Caco-2 (cell line): ENCODE data around the gene C14orf119. TPM values are rescaled to one million over a fixed set of nuclear protein-coding genes. Genes with fewer than 3 reads are reported as not detected.
A peak's percentile ranks its signal among the peaks of the same experiment; 100 is the strongest.

ENCODE experiments used
- BruUV-seq: library from RNA; stranded (reverse); fragments of 400-500 nt; replicated peaks from 2 replicates; lab custom pipeline; 2021; lab: Mats Ljungman, UMichigan
- CTCF ChIA-PET: fragments of 300-600 bp; sonication (Branson Sonifier 250); formaldehyde crosslinking; loops from one replicate; lab custom pipeline; 2022; ENCODE audit warnings: antibody characterized with exemption; lab: Charles Lee
- POLR2A ChIA-PET: fragments of 300-600 bp; sonication (Branson Sonifier 250); formaldehyde crosslinking; loops from one replicate; lab custom pipeline; 2022; ENCODE audit warnings: antibody characterized with exemption; lab: Charles Lee
- DNase-seq, 2 experiments: peaks; one replicate each; pipeline versions ENCODE4 v3.0.0 to v3.0.0-alpha.2; 2020 to 2022
- H3K27me3 ChIP-seq: replicated peaks from 2 replicates; pipeline ENCODE4 v1.6.0; 2011; ENCODE audit warnings: low read length; ENCODE audit not compliant: control insufficient read depth, insufficient read depth
- H3K36me3 ChIP-seq: 2 replicates; pipeline ENCODE4 v1.5.1; 2011; ENCODE audit warnings: low read length; ENCODE audit not compliant: control insufficient read depth, insufficient read depth
- H3K4me1 ChIP-seq: fragments of 250-450 bp; sonication (Bioruptor Pico); 2 replicates; pipeline ENCODE4 v1.5.1; 2020; ENCODE audit warnings: mild to moderate bottlenecking
- H3K4me3 ChIP-seq: 2 replicates; pipeline ENCODE4 v1.5.1; 2011; ENCODE audit warnings: low read depth, mild to moderate bottlenecking, control low read depth, low read length
- H3K9me3 ChIP-seq: fragments of 250-450 bp; sonication (Bioruptor Pico); 2 replicates; pipeline ENCODE4 v1.5.1; 2020; ENCODE audit warnings: mild to moderate bottlenecking, moderate library complexity
- H3K27ac Mint-ChIP-seq: one replicate; pipeline ENCODE4 v1.8.0; 2022; ENCODE audit warnings: mixed read lengths; ENCODE audit not compliant: unreplicated experiment
- H3K27me3 Mint-ChIP-seq: one replicate; pipeline ENCODE4 v1.8.0; 2022; ENCODE audit warnings: mixed read lengths; ENCODE audit not compliant: insufficient read depth, unreplicated experiment
- H3K36me3 Mint-ChIP-seq: one replicate; pipeline ENCODE4 v1.8.0; 2022; ENCODE audit warnings: mild to moderate bottlenecking, mixed read lengths; ENCODE audit not compliant: insufficient read depth, unreplicated experiment
- H3K4me1 Mint-ChIP-seq: one replicate; pipeline ENCODE4 v1.8.0; 2022; ENCODE audit warnings: low read depth, mixed read lengths; ENCODE audit not compliant: unreplicated experiment
- H3K4me3 Mint-ChIP-seq: one replicate; pipeline ENCODE4 v1.8.0; 2022; ENCODE audit warnings: mild to moderate bottlenecking, moderate library complexity, mixed read lengths; ENCODE audit not compliant: unreplicated experiment
- H3K9me3 Mint-ChIP-seq: one replicate; pipeline ENCODE4 v1.8.0; 2022; ENCODE audit warnings: mixed read lengths; ENCODE audit not compliant: unreplicated experiment
- intact Hi-C: fragments of 100-400 bp; cut with micrococcal nuclease; formaldehyde crosslinking; loops from one replicate; pipeline ENCODE4 v1.10.0; 2022; ENCODE audit not compliant: unreplicated experiment
- total RNA-seq: library from RNA; stranded (reverse); gene quantifications from 2 replicates; pipeline ENCODE4 v1.2.3, GENCODE V29; 2022
- TF ChIP-seq, protein P1 (sequence below), 2 experiments: fragments of 200-600 bp in 1 of 2; IDR thresholded peaks; 1 replicate in 1 of 2; 2 replicates in 1 of 2; pipeline versions ENCODE4 v1.5.1 to v1.8.0; 2011 to 2022; ENCODE audit warnings: antibody characterized with exemption in 1 of 2, control low read depth in 1 of 2, inconsistent platforms in 1 of 2, low read depth in 1 of 2, low read length in 1 of 2, mild to moderate bottlenecking in 1 of 2, moderate library complexity in 1 of 2; ENCODE audit not compliant: insufficient read depth in 1 of 2, severe bottlenecking in 1 of 2, unreplicated experiment in 1 of 2

The C14orf119 gene
- total RNA-seq, 1 experiment from 2014 or later, result 52.0 TPM

DNA sequence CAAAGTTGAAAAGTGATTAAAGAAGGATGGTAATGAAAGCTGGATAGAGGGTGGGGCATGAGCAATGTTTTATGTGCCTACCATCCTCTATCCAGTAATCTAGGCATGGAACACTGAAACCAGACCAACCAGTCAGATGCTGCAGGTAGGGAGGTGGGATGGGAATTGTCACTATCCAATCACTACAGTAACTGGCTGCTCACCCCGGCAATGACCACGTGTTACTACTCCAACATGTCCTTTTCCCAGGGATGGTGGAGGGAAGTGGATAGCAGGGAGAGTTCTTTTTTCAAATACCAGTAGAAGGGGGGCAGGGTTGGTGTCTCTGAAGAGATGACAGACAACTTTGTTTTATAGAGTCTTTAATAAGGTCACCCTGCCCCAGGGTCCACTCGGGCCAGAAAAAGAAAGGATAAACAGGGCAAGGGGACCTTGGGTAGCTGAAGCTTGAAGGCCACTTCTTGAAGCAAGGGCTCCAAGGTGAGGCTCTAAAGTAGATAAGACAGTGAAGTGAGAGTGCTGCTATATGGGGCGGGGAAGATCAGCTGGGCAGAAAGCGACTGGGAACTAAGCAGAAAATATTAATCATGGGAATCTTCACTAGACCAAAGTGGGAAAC lies 23.3 kb upstream of the C14orf119 start:
- Histone ChIP-seq H3K27me3 (no peaks in the 10 kb centered on the region), H3K9me3 (no peaks in the 10 kb centered on the region), H3K4me1 (peaks cover 27% of the 10 kb centered on the region), H3K4me3 (peak overlapping the region; percentile 79), H3K36me3 (peaks cover 11% of the 10 kb centered on the region)
- Mint-ChIP-seq H3K36me3 (peaks cover 90% of the 10 kb centered on the region), H3K9me3 (no peaks in the 10 kb centered on the region), H3K27ac (peak overlapping the region; percentile 93), H3K4me3 (peak overlapping the region; percentile 100), H3K4me1 (peaks cover 32% of the 10 kb centered on the region), H3K27me3 (no peaks in the 10 kb centered on the region)
- peak; percentile 54 to 69 for DNase-seq
- TF ChIP-seq, protein P1, sequence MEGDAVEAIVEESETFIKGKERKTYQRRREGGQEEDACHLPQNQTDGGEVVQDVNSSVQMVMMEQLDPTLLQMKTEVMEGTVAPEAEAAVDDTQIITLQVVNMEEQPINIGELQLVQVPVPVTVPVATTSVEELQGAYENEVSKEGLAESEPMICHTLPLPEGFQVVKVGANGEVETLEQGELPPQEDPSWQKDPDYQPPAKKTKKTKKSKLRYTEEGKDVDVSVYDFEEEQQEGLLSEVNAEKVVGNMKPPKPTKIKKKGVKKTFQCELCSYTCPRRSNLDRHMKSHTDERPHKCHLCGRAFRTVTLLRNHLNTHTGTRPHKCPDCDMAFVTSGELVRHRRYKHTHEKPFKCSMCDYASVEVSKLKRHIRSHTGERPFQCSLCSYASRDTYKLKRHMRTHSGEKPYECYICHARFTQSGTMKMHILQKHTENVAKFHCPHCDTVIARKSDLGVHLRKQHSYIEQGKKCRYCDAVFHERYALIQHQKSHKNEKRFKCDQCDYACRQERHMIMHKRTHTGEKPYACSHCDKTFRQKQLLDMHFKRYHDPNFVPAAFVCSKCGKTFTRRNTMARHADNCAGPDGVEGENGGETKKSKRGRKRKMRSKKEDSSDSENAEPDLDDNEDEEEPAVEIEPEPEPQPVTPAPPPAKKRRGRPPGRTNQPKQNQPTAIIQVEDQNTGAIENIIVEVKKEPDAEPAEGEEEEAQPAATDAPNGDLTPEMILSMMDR (IDR thresholded peaks at IDR 0.05; ENCODE audit: insufficient read depth in 1 of 2, low read depth in 1 of 2, low read length in 1 of 2, severe bottlenecking in 1 of 2, unreplicated experiment in 1 of 2), result no peak
- intact Hi-C loops, result loop anchor here (2.0 kb wide), 1 partner anchor 23 kb away; the partner anchor contains the start of genes ACIN1 and C14orf119
- no TSS peak for BruUV-seq
- ChIA-PET POLR2A (interaction anchor here (0.6 to 1.0 kb wide), 9 partner anchors 23 to 483 kb away, joined by 3 to 20 read pairs (median 4); partner anchors contain the start of genes ACIN1, C14orf119, PABPN1 and PSMB5), CTCF (interaction anchor here (0.6 to 3.1 kb wide), 11 partner anchors 10 to 98 kb away, joined by 3 to 24 read pairs (median 5); partner anchors contain the start of genes ACIN1 and C14orf119)

DNA sequence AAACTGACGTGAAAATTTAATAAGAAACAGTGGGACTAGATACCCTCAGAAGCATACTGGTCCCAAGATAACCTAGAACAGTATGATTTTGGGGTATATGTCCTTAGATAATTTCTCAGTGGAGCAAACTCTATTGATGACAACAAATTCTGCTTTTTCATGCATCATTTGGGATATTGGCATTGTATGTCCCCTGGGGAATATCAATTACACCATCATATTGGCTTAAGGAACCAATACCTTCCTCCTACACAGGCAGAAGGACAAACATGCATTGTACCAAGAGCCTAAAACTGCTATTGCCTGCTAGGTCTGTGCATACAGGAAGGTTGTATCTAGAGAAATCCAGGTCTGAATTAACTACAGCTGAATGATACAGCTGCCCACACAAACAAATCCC lies 20.4 kb upstream of the C14orf119 start:
- no peak overlapping the region for H3K4me3 ChIP-seq
- peaks cover 4% of the 10 kb centered on the region for H3K36me3 ChIP-seq
- peaks cover 54% of the 10 kb centered on the region for H3K4me1 ChIP-seq
- Mint-ChIP-seq H3K4me3 (no peak overlapping the region), H3K4me1 (peaks cover 36% of the 10 kb centered on the region), H3K27ac (no peak overlapping the region), H3K27me3 (no peaks in the 10 kb centered on the region), H3K9me3 (no peaks in the 10 kb centered on the region), H3K36me3 (peaks cover 93% of the 10 kb centered on the region)
- ChIA-PET CTCF (interaction anchor here (0.7 kb wide), 2 partner anchors 13 to 20 kb away, joined by 3 read pairs; partner anchors contain the start of gene ACIN1), POLR2A (interaction anchor here (0.6 to 1.0 kb wide), 2 partner anchors 13 to 20 kb away, joined by 3 read pairs; partner anchors contain the start of genes ACIN1 and C14orf119)
- H3K27me3 ChIP-seq, result no peaks in the 10 kb centered on the region
- H3K9me3 ChIP-seq, result no peaks in the 10 kb centered on the region
- TF ChIP-seq, protein P1 (IDR thresholded peaks at IDR 0.05; ENCODE audit: insufficient read depth in 1 of 2, low read depth in 1 of 2, low read length in 1 of 2, severe bottlenecking in 1 of 2, unreplicated experiment in 1 of 2), result no peak
- intact Hi-C loops, result no loop called here
- no TSS peak for BruUV-seq
- DNase-seq, result no peak

DNA sequence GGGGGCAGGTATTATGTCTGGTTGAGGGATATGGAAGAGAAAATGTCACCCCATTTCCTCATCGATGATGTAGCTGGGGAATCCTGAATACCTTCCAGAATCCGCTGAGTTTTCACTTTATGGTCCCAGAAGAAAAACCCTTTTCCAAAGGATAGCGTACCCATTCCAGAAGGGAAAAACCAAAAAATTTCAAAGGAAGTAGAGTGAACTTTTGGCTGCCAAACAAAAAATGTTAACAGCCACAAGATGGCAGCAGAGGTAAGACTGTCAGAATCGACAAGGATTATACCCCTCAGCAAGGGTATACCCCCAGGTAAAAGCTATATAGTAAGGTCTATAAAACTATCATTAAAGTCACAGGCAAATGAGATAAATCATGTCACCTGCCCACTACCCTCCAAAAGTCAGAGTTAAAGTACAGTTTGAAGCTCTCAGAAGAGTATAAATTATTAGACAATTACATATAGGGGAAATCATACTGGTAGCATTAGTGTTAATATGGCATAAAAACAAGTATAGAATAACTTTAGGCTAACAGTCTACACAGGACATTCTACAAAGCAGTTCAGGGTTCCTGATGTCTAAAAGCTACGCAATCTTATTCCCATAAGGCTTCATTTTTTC lies 18.4 kb upstream of the C14orf119 start:
- peaks cover 93% of the 10 kb centered on the region for H3K36me3 Mint-ChIP-seq
- POLR2A ChIA-PET, result interaction anchor here (1.5 kb wide), 1 partner anchor 18 kb away, joined by 8 read pairs; the partner anchor contains the start of genes ACIN1 and C14orf119
- no peaks in the 10 kb centered on the region for H3K9me3 Mint-ChIP-seq
- peaks cover 58% of the 10 kb centered on the region for H3K4me1 ChIP-seq
- no peak overlapping the region for H3K4me3 Mint-ChIP-seq
- CTCF ChIA-PET, result interaction anchor here (0.6 to 4.5 kb wide), 9 partner anchors 8 to 1017 kb away, joined by 3 to 49 read pairs (median 6); partner anchors contain the start of genes ACIN1 and C14orf119
- BruUV-seq, result no TSS peak
- H3K4me3 ChIP-seq, result no peak overlapping the region
- H3K27ac Mint-ChIP-seq, result no peak overlapping the region
- H3K36me3 ChIP-seq, result peaks cover 4% of the 10 kb centered on the region
- peaks cover 29% of the 10 kb centered on the region for H3K4me1 Mint-ChIP-seq
- intact Hi-C loops, result loop anchor here (2.0 kb wide), 1 partner anchor 32 kb away; no protein-coding TSS in a partner anchor
- TF ChIP-seq, protein P1 (IDR thresholded peaks at IDR 0.05; ENCODE audit: insufficient read depth in 1 of 2, low read depth in 1 of 2, low read length in 1 of 2, severe bottlenecking in 1 of 2, unreplicated experiment in 1 of 2), result peak; percentile 50 to 60
- DNase-seq, result peak in 1 of 2 experiments; percentile 55
- H3K27me3 ChIP-seq, result no peaks in the 10 kb centered on the region
- no peaks in the 10 kb centered on the region for H3K27me3 Mint-ChIP-seq
- no peaks in the 10 kb centered on the region for H3K9me3 ChIP-seq
